ENCODE measurements around the gene EMX2.

DNA sequence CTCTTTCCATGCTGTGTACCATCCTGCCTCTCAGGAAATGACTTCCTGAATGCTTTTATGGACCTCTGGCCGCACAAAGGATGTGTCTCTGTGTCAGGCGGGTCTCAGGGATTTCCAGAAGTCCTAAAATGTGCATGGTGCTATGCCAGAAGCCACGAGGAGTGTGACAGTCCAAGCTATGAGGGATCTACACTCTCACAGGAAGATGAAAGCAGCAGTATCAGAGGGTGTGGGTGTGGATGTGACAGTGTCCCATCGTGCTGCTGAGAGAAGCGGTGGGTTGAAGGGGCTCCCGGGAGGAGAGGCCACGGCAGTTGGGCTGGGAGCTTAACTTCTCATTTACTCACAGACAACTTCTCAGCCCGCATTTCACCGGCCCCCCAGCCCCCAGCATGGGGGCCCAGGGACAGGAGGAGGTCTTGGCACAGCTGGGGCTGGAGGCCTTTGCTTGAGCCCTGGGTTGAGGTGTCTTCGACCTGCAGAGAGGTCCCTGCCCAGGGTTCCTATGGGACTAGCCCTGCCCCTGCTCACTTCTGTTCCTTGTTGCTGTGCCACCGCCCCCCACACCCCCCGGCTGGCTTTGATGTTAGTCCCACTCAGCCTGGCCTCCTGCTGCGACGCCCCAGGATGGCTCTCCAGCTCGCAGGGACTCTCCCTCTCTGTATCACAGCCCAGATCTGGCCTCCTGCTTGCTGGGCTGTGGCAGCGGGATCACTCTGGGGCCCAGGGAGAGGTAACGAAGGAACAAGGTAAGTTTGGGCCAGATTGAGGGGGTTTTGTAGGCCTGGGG, 30.8 kb upstream of the EMX2 start:
- TF ChIP-seq ELF4 (IDR thresholded peaks at IDR 0.05) (no peak), ZNF384 (IDR thresholded peaks at IDR 0.05) (no peak), CTBP1 (IDR thresholded peaks at IDR 0.05; ENCODE audit: borderline replicate concordance) (no peak), SP1 (IDR thresholded peaks at IDR 0.05) (no peak), TARDBP (IDR thresholded peaks at IDR 0.05) (no peak)

Measured in HEK293T (cell line).